Measurements from ENCODE around the gene MAVS.
A peak's percentile ranks its signal among the peaks of the same experiment; 100 is the strongest.
"Not testable (repeated sequence)": the region's sequence is repeated elsewhere in the genome, so short reads cannot be mapped to it uniquely, and the experiment has no call there.

The MAVS gene

DNA sequence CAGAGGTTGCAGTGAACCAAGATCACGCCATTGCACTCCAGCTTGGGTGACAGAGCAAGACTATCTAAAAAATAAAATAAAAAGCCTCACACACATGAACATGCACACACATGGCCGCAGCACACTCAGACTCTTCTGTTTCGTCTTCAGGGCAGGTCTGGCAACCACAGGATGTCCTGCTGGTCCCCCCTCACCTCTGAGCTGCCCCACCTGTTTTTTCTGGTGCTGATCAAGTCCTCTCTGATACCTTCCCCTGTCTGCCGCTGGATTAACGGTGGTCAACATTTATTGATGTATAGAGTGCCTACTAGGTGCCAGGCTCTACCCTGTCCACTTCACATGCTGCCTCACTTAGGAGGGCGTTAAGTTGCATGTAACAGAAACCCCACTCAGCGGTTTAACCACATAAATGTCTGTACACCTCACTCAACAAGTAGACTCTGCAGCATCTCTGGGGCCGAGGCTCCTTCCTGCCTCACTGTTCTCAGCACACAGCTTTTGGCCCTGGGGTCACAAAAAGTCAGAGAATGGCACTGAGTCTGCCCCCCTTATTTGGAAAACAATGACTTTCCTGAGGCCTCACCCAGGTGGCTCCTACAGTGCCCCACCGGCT lies 30.8 kb upstream of the MAVS start:
- peak; percentile 36 for DNase-seq

DNA sequence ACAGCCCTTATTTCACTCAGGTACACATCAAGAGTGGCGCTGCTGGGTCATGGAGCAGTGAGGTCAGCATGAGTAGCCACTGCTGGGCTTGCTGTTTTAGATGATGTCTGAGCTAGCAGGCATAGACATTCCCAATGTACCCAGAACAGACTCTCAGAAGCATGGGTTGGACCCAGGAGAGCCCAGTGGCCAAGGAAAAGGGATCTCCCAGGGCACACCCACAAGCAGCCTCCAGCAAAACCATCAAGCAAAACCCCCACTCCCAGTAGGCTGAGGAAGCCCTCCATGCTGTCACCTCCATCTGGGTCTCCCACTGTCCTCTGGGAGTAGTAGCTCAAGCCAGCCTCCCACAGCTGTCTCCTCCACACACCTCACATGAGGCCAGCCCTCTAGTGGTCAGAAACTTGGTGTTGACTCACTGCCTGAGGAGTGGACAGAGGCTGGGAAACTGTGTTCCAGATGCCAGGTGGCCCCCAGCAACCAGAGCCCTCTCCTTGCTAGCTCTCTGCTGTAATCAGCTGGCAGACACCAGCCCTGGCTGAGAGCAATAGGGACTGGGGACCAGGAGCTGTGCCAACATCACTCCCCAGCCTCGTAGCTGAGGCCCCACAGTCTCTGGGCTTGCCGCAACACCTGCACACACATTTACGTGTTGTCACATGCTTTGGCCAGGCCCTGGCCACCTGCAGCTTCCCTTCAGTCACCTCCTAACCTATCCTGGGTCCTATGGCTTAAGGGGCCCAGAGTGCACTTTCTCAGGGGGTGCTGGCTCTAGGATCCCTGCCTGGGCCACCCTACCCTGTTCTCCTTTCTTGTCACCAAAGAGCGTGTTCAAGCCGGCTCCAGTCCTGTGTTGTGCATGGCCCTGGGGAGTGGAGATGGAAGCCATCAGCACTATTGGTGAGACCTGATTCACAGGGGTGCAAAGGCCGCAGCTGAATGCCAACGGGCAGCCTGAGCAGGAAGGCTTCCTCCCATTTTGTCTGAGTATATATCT lies 28.2 kb upstream of the MAVS start:
- DNase-seq = no peak

DNA sequence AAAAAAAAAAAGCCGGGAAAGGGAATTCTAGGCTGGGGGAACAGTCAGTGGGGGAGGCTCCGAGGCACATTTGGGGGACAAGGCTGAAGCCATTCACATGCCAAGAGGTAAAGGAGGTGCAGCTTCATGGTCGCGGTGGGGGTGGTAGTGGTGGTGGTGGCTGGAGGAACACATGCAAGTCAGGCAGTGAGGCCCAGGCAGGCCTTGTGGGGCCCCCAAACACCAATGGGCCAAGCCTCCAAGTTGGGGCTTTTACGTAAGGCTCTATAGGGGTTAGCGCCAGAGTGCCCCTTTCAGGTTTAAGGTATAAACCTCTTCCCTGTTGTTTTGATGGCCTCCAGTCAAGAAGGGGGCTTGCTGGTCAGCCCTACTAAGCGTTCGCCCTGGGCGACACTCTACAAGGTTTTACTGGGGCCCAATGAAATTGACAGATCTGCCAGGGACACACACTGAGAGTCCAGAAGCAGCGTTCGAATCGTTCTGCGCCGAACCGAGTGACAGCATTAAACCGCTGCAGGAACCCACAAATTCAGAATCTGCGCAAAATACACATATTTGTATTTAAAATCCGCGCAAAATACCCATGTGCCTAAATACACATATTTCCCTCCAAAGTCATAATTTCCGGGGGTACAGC lies 27.1 kb upstream of the MAVS start:
- DNase-seq = peak; percentile 32

DNA sequence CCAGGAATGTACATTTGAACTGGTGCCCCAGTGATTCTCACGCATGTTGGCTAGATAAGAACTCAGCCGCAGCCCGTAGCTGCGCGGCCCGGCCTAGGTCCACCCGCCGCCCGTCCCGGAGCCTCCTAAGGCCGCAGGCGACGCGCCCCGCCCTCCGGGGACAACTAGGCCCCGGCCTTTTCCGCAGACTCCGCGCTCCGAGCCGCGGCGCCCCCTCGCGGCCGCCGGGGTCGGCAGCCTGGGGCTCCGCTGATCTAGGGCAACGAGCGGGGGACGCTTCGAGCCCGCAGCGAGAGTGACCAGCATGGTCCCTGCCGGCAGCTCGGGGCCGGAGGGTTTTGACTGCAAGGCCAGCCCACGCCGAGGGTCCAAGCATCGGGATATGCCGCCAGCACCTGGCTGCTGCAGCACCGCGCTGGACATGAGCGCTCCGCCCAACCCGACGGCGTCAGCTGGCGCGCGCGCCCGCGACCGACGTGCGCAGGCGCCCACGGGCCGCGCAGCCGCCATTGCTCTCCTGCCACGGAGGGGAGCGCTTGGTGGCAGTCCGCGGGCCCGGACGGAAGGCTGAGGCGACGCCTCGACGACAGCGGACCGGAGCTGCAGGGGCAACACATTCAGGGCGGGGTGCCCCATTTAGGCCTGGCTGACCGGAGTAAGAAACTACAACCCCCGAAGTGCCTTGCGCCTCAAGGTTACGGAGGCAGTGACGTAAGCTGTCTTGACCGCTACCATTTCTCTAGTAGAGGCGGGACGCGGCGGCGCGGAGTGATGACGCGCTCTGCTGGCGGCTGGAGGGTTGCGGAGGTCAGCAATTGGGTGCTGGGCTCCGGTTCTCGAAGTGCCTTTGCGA lies 26.4 kb upstream of the MAVS start, which contains the start of gene AP5S1:
Gene AP5S1, plus strand, starts transcription at position 500 of the 853 bp plus-strand sequence. CDS start 1,571 bp downstream, outside the sequence.
- peak; percentile 93 for DNase-seq

DNA sequence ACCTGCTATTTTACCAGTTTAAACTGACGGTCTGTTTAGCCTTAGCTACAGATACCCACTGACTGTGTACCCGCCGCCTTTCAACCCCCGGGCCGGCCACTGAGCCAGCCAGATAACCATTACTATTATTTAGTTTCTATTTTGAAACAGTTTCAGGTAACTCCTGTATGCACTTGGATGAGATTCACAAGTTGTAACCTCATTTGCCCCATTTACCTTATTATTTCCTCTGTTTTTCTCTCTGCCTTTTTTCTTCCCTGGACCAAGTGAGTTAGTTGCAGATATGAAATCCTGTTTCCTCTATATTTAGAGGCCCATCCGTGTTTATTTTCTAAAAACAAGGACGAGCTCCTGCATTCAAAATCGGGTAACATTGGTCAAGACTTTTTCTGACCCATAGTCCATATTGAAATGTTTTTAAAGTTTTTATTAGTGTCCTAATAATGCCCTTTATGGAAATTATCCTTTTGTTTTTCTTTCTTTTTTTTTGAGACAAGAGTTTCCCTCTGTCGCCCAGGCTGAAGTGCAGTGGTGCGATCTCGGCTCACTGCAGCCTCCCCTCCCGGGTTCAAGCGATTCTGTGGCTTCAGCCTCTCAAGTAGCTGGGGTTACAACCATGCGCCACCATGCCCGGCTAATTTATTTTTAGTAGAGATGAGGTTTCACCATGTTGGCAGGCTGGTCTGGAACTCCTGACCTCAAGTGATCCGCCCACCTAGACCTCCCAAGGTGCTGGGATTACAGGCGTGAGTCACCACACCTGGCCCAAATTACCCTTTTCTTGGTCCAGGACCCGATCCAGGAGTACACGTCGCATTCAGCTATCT lies 25.5 kb upstream of the MAVS start:
- no peak for DNase-seq

DNA sequence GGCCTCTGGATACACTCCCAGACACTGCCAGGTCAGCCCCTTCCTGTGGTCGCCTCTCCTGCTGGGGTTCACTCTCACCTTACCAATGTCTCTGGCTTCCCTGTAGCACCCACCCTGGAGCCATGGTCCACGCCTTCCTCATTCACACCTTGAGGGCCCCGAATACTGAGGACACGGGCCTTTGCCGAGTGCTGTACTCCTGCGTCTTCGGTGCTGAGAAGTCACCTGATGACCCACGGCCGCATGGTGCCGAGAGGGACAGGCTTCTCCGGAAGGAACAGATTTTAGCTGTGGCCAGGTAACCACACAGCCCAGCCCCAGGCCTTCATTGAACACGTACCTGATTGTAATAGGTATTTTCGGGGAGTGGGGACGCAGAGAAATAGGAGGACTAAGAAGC lies 24.6 kb upstream of the MAVS start:
- no peak for DNase-seq

DNA sequence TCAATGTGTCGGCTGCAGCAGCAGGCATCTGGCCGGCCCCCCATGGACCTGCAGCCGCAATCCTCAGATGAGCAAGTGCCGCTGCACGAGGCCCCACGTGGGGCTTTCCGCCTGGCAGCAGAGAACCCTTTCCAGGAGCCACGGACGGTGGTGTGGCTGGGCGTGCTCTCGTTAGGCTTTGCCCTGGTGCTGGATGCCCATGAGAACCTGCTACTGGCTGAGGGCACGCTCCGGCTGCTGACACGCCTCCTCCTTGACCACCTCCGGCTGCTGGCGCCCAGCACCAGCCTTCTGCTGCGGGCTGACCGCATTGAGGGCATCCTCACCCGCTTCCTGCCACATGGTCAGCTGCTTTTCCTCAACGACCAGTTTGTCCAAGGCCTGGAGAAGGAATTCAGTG lies 22.8 kb upstream of the MAVS start:
- no peak for DNase-seq

DNA sequence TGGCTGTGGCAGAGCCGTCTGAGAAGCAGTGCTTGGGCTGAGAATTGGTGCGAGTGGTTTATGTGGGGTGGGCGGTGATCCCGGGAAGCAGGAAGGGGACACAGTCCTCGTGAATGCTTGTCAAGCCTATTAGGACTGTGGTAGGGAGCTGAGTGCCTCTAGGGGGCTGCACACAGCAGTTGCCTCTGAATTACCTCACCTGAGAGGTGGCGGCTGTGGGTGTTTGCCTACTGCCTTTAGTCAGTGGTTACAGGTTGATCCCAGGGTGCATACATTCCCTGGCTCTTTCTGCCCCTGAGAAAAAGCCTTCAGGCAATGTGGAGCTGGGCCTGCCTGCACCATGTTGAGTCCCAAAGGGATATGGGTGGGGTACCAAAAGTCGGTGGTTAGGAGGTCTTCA lies 21.1 kb upstream of the MAVS start:
- no peak for DNase-seq

DNA sequence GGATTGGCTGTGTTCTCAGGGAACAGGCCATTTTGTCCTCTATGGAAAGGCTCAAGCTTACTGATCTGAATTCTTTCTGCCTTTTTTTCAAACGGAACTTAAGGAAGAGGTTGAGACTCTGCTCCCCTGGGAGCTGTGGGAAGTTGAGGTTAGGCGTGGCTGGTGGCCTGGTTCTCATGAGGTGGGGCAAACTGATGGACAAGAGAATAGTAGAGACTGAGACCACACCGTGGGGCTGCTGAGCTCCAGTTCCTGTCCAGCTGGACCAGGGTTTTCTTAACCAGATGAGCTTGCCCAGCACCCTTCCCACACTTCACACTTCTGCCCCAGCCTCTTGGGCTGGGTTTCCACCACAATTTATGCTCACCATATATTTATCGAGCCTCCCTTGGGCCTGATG lies 20.2 kb upstream of the MAVS start:
- no peak for DNase-seq

DNA sequence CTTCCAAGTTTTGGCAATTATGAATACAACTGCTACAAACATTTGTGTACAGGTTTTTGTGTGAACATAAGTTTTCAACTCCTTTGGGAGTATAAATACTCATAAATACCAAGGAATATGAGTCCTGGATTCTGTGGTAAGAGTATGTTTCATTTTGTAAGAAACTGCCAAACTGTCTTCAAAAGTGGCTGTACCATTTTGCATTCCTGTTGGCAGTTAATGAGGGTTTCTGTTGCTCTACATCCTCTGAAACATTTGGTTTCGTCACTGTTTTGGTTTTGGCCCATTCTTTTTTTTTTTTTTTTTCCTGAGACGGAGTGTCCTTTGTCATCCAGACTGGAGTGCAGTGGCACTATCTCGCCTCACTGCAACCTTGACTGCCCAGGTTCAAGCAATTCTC lies 17.8 kb upstream of the MAVS start:
- DNase-seq = no peak

DNA sequence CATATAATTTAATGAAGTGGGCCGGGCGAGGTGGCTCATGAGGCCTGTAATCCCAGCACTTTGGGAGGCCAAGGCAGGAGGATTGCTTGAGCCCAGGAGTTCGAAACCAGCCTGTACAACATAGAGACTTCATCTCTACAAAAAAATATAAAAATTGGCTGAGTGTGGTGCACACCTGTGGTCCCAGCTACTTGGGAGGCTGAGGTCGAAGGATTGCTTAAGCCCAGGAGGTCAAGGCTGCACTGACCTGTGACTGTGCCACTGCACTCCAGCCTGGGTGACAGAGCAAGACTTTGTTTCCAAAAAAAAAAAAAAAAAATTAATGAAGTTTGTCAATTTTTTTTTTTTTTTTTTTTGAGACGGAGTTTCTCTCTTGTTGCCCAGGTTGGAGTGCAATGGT lies 16.7 kb upstream of the MAVS start:
- DNase-seq = not testable (repeated sequence)

DNA sequence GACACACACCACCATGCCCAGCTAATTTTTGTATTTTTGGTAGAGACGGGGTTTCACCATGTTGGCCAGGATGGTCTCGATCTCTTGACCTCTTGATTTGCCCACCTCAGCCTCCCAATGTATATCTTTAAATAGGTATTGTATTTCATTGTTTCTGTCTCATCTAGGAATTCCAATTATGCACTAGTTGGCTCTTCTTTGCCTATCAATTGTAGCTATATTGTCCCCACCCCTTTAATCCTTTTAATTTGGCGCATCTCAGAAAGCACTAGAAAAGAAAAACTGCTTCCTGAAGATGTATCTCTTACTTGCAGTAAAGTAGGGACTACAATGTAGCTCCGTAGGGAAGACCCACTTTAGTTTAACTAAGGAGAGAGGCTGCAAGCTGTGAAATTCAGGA lies 10.5 kb upstream of the MAVS start:
- no peak for DNase-seq

DNA sequence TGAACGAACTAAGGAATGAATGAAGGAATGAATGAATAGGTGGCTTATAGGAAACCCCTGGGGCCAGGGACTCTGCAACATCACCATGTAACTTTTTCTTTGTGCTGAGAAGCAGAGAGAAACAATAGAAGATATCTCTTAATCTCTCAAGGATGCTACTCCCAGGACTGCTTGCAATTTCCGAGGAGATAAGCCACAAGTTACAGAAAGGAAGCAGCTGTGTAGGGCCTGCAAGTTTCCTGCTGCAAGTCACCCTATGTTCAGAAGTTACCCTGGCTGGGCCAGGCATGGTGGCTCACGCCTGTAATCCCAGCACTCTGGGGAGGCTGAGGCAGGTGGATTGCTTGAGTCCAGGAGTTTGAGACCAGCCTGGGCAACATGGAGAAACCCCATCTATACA lies 7.3 kb upstream of the MAVS start:
- no peak for DNase-seq

DNA sequence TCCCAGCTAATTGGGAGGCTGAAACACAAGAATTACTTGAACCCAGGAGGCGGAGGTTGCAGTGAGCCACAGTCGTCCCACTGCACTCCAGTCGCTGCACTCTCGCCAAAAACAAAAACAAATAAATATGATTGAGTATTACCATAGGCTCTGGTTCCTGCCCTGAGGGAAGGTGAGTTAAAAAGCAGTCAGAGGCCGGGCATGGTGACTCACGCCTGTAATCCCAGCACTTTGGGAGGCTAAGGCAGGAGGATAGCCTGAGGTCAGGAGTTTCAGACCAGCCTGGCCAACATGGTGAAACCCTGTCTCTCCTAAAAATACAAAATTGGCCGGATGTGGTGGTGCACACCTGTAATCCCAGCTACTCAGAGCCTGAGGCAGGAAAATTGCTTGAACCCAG lies 6.4 kb upstream of the MAVS start:
- not testable (repeated sequence) for DNase-seq

DNA sequence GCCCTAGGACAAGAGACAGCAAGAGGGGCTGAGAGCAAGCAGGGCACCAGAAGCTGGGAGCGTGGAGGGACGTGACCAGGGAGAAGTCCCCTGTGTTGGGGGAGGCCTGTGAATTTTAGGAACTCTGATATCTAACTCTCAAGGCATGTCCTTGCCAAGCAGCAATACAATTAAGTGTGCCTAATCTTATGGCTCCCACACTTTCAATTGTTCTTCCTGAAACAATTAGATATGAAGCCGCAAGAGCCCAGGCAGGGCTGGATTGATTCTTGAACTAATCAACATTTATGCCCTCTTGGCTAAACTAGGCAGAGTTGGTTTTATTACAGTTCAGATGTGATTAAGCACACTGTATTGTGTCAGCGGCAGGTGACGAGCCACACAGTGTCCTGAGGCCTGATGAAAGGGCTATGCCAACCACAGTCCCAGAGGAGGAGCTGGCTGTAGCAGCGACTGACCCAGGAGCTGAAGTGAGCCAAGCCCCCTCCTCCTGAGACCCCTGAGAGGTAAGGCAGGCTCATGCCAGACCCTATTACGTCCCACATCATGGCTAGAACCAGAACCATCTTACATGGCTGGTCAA lies 4.2 kb upstream of the MAVS start:
- no peak for DNase-seq

DNA sequence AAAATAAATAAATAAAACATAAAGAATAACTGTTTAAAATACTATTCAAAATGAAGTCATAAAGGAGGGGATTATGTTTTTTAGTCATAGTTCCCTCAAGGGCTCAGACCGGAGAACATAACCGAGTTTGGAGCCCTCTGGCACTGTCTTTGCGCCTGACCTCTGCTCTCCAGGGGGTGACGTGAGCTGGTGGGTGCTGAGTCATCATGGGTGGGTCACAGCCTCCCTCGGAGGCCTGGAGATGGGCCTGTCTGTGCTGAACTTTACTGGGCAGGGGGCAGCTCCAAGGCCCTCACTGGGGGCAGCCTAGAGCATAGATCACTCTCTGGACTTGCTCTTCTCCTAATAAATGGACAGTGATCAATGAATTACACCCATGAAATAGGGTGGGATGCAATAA lies 3.1 kb upstream of the MAVS start:
- DNase-seq = no peak

DNA sequence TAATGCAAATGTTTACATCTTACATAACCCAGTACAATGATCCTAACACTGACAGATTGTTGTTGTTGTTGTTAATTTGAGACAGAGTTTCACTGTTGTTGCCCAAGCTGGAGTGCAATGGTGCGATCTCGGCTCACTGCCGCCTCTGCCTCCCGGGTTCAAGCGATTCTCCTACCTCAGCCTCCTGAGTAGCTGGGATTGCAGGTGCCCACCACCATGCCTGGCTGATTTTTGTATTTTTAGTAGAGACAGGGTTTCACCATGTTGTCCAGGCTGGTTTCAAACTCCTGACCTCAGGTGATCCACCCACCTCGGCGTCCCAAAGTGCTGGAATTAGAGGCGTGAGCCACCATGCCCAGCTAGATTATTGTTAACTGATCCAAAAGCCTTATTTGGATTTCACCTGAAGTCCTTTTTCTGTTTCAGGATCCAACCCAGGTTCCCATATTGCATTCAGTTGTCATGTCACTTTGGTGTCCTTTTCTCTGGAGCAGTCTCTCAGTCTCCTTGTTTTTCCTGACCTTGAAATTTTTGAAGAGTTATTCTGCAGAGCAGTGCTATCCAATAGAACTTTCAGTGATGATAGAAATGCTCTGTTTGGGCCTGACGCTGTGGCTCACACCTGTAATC lies 2.5 kb upstream of the MAVS start:
- not testable (repeated sequence) for DNase-seq

DNA sequence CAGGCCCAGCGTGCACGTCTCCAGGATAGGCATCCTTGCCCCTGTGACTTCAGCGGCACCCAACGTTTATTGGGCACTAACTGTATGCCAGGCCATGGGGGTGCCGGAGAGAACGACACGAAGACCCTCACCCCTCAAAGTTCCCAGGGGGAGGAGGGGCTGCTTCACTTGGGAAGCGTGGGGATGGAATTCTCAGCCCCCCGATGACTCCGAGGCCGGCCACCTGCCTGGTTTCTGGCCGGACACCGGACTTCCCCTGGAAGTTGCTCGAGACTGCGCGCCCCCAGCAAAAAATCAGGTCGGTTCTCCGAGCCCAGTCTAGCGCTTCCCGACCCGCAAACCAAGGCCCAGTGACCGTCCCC lies 275 bp upstream of the MAVS start:
- DNase-seq = no peak

DNA sequence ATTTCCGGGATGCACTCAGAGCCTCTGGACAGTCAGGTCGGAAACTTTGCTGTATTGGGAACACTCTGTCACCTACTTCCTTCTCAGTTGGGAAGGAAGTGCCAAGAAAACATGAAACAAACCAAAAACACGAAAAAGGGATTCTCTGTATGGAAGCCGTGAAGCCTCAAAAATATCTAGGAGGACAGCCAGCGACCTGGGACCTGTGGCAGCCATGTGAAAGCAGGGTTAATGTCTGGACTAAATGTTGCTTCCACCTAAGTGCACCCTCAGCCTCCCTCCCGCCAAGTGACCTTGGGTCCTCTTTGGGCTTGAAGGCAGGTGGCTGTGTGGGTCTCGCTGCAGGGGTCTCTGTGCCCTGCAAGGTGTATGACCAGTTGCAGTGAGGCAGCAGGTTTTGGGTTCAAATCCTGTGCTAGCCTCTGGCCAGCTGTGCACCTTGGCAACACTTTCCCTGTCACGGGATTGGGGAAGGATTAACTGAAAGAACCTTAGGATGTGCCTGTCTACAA lies 851 bp downstream of the MAVS start:
- DNase-seq = peak; percentile 9

DNA sequence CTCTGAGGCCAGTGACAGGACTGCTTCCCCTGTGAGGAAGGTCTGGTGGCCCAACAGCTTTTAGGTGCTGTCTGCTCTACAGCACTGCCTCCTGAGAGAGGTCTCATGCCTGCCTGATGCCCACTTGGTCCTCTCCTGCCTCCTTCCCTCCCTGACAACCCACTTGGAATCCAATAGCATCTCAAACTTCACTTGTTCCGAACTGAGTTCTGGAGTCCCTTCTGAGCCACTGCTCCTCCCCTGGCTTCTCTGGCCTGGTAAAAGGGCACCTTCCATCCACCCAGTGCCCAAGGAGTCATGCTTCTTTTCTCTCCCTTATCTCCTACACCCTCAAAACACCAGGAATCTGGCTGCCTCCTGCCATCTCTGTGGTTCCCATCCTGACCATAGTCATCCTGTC lies 1.9 kb downstream of the MAVS start:
- no peak for DNase-seq

DNA sequence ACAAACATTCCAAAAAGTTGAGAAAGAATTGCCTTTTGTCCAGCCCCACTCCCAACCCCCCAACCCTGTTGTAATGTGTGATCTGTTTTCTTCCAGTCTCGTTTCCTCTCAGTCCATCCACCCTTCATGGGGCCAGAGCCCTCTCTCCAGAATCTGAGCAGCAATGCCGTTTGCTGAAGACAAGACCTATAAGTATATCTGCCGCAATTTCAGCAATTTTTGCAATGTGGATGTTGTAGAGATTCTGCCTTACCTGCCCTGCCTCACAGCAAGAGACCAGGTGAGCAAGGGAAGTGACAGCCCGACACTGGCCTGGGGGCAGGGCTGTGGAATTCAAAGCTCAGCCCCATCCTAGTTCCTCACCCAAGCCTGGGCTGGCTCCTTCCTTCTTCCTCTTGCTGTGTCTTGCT lies 7.8 kb downstream of the MAVS start:
- DNase-seq = no peak
